GM12892 (cell line): ENCODE data around the gene SIPA1L3.

Experiments used
- POLR2A ChIP-seq: IDR thresholded peaks from 2 replicates; pipeline ENCODE4 v1.6.1; 2011; ENCODE audit warnings: low read depth, low read length, control low read depth
- POLR2AphosphoS5 ChIP-seq: IDR thresholded peaks from 2 replicates; pipeline ENCODE4 v1.6.1; 2011; ENCODE audit warnings: low read depth, low read length, control low read depth
- TAF1 ChIP-seq: IDR thresholded peaks from 2 replicates; pipeline ENCODE4 v1.6.1; 2011; ENCODE audit warnings: low read depth, mild to moderate bottlenecking, control low read depth, low read length, borderline replicate concordance

DNA sequence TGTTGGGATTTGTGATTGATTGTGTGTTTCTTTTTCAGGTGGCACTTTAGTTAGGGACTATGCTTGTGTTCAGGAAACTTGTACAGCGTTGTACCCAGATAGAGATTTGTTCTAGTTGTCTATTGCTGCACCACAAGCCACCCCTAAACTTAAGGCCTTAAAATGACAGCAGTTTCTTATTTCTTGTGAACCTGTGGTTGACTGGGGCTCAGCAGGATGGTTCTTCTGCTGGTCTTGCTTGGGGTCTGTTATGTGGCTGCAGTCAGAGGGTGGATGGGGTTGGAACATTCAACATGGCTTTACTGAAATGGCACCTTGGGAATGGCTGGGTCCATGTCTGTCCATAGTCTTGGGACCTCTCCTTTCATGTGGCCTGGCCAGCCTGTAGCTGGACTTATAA lies 28.3 kb downstream of the SIPA1L3 start:
- TF ChIP-seq POLR2A, result no peak
- no peak for TF ChIP-seq POLR2AphosphoS5
- no peak for TF ChIP-seq TAF1
